ENCODE results near the gene DPH2. TPM values are rescaled to one million over a fixed set of nuclear protein-coding genes. Genes with fewer than 3 reads are reported as not detected.

DPH2 gene
- total RNA-seq, 4 donors from 2014 or later, result 5.1 to 18.5 (median 12.3) TPM

- TF ChIP-seq POLR2A (IDR thresholded peaks at IDR 0.05) (no peak), CTCF (IDR thresholded peaks at IDR 0.05) (no peak)
- Histone ChIP-seq H3K4me3 (peak overlapping the region; percentile 42 to 87), H3K36me3 (no peaks in the 10 kb centered on the region), H3K27me3 (no peaks in the 10 kb centered on the region), H3K9me3 (no peaks in the 10 kb centered on the region), H3K27ac (peak overlapping the region; percentile 52 to 70), H3K4me1 (peaks cover 4 to 8% of the 10 kb centered on the region in 2 donors)
- intact Hi-C loops (cut with DNase I; ENCODE audit: low total_unique reads), result no loop called here
- DNase-seq, result no peak
These were observed 9.4 kb downstream of the DPH2 start for GRCh38 chr1:43979261-43979527.

- peak; percentile 42 to 60 for DNase-seq
- Histone ChIP-seq H3K27me3 (no peaks in the 10 kb centered on the region), H3K4me1 (peaks cover 4 to 8% of the 10 kb centered on the region in 2 donors), H3K4me3 (peak overlapping the region; percentile 42 to 87), H3K9me3 (no peaks in the 10 kb centered on the region), H3K27ac (peak overlapping the region; percentile 52 to 70), H3K36me3 (no peaks in the 10 kb centered on the region)
- intact Hi-C loops (cut with DNase I; ENCODE audit: low total_unique reads), result no loop called here
- no peak for TF ChIP-seq CTCF (IDR thresholded peaks at IDR 0.05)
- no peak for TF ChIP-seq POLR2A (IDR thresholded peaks at IDR 0.05)
These were observed 9.9 kb downstream of the DPH2 start for GRCh38 chr1:43979528-43980254.

GRCh38 chr1:43980255-43981134, 10.7 kb downstream of the DPH2 start:
- intact Hi-C loops (cut with DNase I; ENCODE audit: low total_unique reads), result no loop called here
- Histone ChIP-seq H3K27me3 (no peaks in the 10 kb centered on the region), H3K36me3 (no peaks in the 10 kb centered on the region), H3K4me1 (peaks cover 4 to 8% of the 10 kb centered on the region in 2 donors), H3K4me3 (peak overlapping the region; percentile 42 to 87), H3K27ac (peak overlapping the region; percentile 52 to 70), H3K9me3 (no peaks in the 10 kb centered on the region)
- TF ChIP-seq CTCF (IDR thresholded peaks at IDR 0.05) (no peak), POLR2A (IDR thresholded peaks at IDR 0.05) (no peak)
- DNase-seq, result peak in 1 of 2 donors; percentile 20

GRCh38 chr1:43981135-43981491, 11.3 kb downstream of the DPH2 start:
- Histone ChIP-seq H3K9me3 (no peaks in the 10 kb centered on the region), H3K4me1 (peaks cover 1 to 3% of the 10 kb centered on the region in 2 donors), H3K27ac (no peak overlapping the region), H3K36me3 (no peaks in the 10 kb centered on the region), H3K27me3 (no peaks in the 10 kb centered on the region), H3K4me3 (no peak overlapping the region)
- intact Hi-C loops (cut with DNase I; ENCODE audit: low total_unique reads), result no loop called here
- DNase-seq, result peak in 1 of 2 donors; percentile 13
- TF ChIP-seq POLR2A (IDR thresholded peaks at IDR 0.05), result no peak
- TF ChIP-seq CTCF (IDR thresholded peaks at IDR 0.05), result no peak

- no peak overlapping the region for H3K27ac ChIP-seq
- intact Hi-C loops (cut with DNase I; ENCODE audit: low total_unique reads), result no loop called here
- no peaks in the 10 kb centered on the region for H3K27me3 ChIP-seq
- TF ChIP-seq POLR2A (IDR thresholded peaks at IDR 0.05) (no peak), CTCF (IDR thresholded peaks at IDR 0.05) (no peak)
- H3K9me3 ChIP-seq, result no peaks in the 10 kb centered on the region
- DNase-seq, result peak in 1 of 2 donors; percentile 15
- H3K4me1 ChIP-seq, result no peaks in the 10 kb centered on the region
- H3K36me3 ChIP-seq, result no peaks in the 10 kb centered on the region
- no peak overlapping the region for H3K4me3 ChIP-seq
These were observed 11.8 kb downstream of the DPH2 start for GRCh38 chr1:43981636-43982035.

All from uterus (tissue), 4 donors.